Measurements from ENCODE around the gene MASP1.

MASP1 gene

GRCh38 chr3:187265461-187265955, 26.0 kb downstream of the MASP1 start:
- no peak overlapping the region for H3K9ac ChIP-seq (ENCODE audit: low read length)
- H3K4me3 ChIP-seq (ENCODE audit: low read depth, low read length), result no peak overlapping the region
- H3K18ac ChIP-seq (ENCODE audit: low read length), result no peak overlapping the region
- no CpG with 5 or more reads among the region's 2 CpGs for WGBS (ENCODE audit: extremely low coverage, insufficient coverage, insufficient read length)
- H2BK12ac ChIP-seq (ENCODE audit: low read length), result no peak overlapping the region
- no peak overlapping the region for H4K12ac ChIP-seq (ENCODE audit: low read depth, low read length)
- no peaks in the 10 kb centered on the region for H3K79me1 ChIP-seq (ENCODE audit: low read length)
- no peak overlapping the region for H2AFZ ChIP-seq (ENCODE audit: insufficient read depth, low read length, poor library complexity)
- H3K36me3 ChIP-seq (ENCODE audit: control insufficient read depth in 1 of 2, insufficient read depth in 2 of 2, low read length in 2 of 2), result no peaks in the 10 kb centered on the region
- H4K91ac ChIP-seq (ENCODE audit: low read depth, low read length), result no peak overlapping the region
- H2BK120ac ChIP-seq (ENCODE audit: insufficient read depth, low read length, poor library complexity), result no peak overlapping the region
- H2BK5ac ChIP-seq (ENCODE audit: low read depth, low read length, poor library complexity), result no peak overlapping the region
- peak; percentile 82 to 84 for DNase-seq
- H3K4ac ChIP-seq (ENCODE audit: low read depth, low read length), result no peak overlapping the region
- H2AK5ac ChIP-seq (ENCODE audit: low read length), result no peak overlapping the region
- no peaks in the 10 kb centered on the region for H3K9me3 ChIP-seq (ENCODE audit: insufficient read depth, low read depth, low read length)
- H3K27ac ChIP-seq (ENCODE audit: low read depth, low read length), result no peak overlapping the region
- H3K27me3 ChIP-seq (ENCODE audit: insufficient read depth, low read length), result no peaks in the 10 kb centered on the region
- H3K79me2 ChIP-seq (ENCODE audit: control insufficient read depth, insufficient read depth, low read length, poor library complexity), result no peaks in the 10 kb centered on the region
- H3K14ac ChIP-seq (ENCODE audit: low read length), result no peak overlapping the region
- peaks cover 0 to 7% of the 10 kb centered on the region in 2 experiments for H3K4me1 ChIP-seq (ENCODE audit: control insufficient read depth in 1 of 2, insufficient read depth in 2 of 2, low read length in 2 of 2)
- H3K23ac ChIP-seq (ENCODE audit: low read length), result no peak overlapping the region
- H4K8ac ChIP-seq (ENCODE audit: low read depth, low read length), result no peak overlapping the region
- H3K4me2 ChIP-seq (ENCODE audit: low read length), result peak overlapping the region; percentile 27

DNA sequence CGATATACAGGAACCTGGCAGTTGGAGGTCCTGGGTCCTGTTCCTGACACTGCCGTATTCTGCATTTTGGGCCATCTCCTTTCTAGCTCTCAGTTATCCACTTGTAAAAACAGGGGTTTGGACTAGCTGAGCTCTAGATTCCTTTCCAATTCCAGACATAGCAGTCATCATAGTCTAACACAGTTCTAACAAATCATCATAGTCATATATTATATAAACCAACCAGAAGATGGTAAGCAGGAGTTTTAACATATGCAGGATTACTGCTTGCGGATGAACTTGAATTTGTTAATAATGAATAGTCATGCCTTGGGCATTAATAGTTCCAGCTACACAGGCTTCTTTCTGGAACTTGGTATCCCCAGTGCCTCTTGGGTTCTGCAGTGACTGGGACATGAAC, 26.6 kb downstream of the MASP1 start:
- H3K14ac ChIP-seq (ENCODE audit: low read length), result no peak overlapping the region
- H3K79me2 ChIP-seq (ENCODE audit: control insufficient read depth, insufficient read depth, low read length, poor library complexity), result no peaks in the 10 kb centered on the region
- no peak overlapping the region for H4K12ac ChIP-seq (ENCODE audit: low read depth, low read length)
- no peak overlapping the region for H3K4ac ChIP-seq (ENCODE audit: low read depth, low read length)
- H3K4me1 ChIP-seq (ENCODE audit: control insufficient read depth in 1 of 2, insufficient read depth in 2 of 2, low read length in 2 of 2), result peaks cover 0 to 7% of the 10 kb centered on the region in 2 experiments
- no peak overlapping the region for H3K27ac ChIP-seq (ENCODE audit: low read depth, low read length)
- H4K8ac ChIP-seq (ENCODE audit: low read depth, low read length), result no peak overlapping the region
- no peak overlapping the region for H2AFZ ChIP-seq (ENCODE audit: insufficient read depth, low read length, poor library complexity)
- H4K91ac ChIP-seq (ENCODE audit: low read depth, low read length), result no peak overlapping the region
- H2AK5ac ChIP-seq (ENCODE audit: low read length), result no peak overlapping the region
- no peak overlapping the region for H2BK5ac ChIP-seq (ENCODE audit: low read depth, low read length, poor library complexity)
- WGBS (ENCODE audit: extremely low coverage, insufficient coverage, insufficient read length), result no CpG with 5 or more reads among the region's 3 CpGs
- no peak overlapping the region for H3K9ac ChIP-seq (ENCODE audit: low read length)
- no peak overlapping the region for H2BK12ac ChIP-seq (ENCODE audit: low read length)
- no peak overlapping the region for H3K4me3 ChIP-seq (ENCODE audit: low read depth, low read length)
- no peak overlapping the region for H3K18ac ChIP-seq (ENCODE audit: low read length)
- H3K27me3 ChIP-seq (ENCODE audit: insufficient read depth, low read length), result no peaks in the 10 kb centered on the region
- H3K36me3 ChIP-seq (ENCODE audit: control insufficient read depth in 1 of 2, insufficient read depth in 2 of 2, low read length in 2 of 2), result no peaks in the 10 kb centered on the region
- no peak overlapping the region for H2BK120ac ChIP-seq (ENCODE audit: insufficient read depth, low read length, poor library complexity)
- H3K4me2 ChIP-seq (ENCODE audit: low read length), result no peak overlapping the region
- H3K23ac ChIP-seq (ENCODE audit: low read length), result no peak overlapping the region
- peak in 1 of 2 donors; percentile 26 for DNase-seq
- no peaks in the 10 kb centered on the region for H3K9me3 ChIP-seq (ENCODE audit: insufficient read depth, low read depth, low read length)
- H3K79me1 ChIP-seq (ENCODE audit: low read length), result no peaks in the 10 kb centered on the region

DNA sequence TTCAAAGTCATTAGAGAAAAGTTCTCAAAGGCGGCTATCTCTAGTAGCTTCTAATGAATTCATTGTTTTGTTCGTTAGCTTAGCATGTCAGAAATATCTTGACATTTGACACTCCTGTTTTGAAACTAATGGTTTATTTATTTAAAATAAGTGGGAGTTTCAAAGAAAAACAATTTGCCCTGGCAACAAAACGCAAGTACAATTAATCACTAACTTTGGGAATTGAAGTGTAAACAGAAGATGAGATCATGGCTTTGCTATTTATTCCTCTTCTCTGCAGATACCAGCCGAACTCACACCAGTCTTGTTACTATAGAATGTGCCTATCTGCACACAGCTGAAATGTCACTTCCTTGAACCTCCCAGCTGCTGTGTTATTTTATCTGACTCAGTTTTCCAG, 27.5 kb downstream of the MASP1 start:
- Histone ChIP-seq H4K91ac (ENCODE audit: low read depth, low read length) (no peak overlapping the region), H3K4me3 (ENCODE audit: low read depth, low read length) (no peak overlapping the region), H2BK12ac (ENCODE audit: low read length) (no peak overlapping the region), H4K8ac (ENCODE audit: low read depth, low read length) (no peak overlapping the region), H3K36me3 (ENCODE audit: control insufficient read depth in 1 of 2, insufficient read depth in 2 of 2, low read length in 2 of 2) (no peaks in the 10 kb centered on the region), H3K9ac (ENCODE audit: low read length) (no peak overlapping the region), H3K79me2 (ENCODE audit: control insufficient read depth, insufficient read depth, low read length, poor library complexity) (no peaks in the 10 kb centered on the region), H3K4me2 (ENCODE audit: low read length) (no peak overlapping the region), H3K14ac (ENCODE audit: low read length) (no peak overlapping the region), H3K9me3 (ENCODE audit: insufficient read depth, low read depth, low read length) (no peaks in the 10 kb centered on the region), H2AK5ac (ENCODE audit: low read length) (no peak overlapping the region), H3K79me1 (ENCODE audit: low read length) (no peaks in the 10 kb centered on the region), H2BK120ac (ENCODE audit: insufficient read depth, low read length, poor library complexity) (no peak overlapping the region), H3K18ac (ENCODE audit: low read length) (no peak overlapping the region), H2AFZ (ENCODE audit: insufficient read depth, low read length, poor library complexity) (no peak overlapping the region), H2BK5ac (ENCODE audit: low read depth, low read length, poor library complexity) (no peak overlapping the region), H4K12ac (ENCODE audit: low read depth, low read length) (no peak overlapping the region), H3K4ac (ENCODE audit: low read depth, low read length) (no peak overlapping the region), H3K27ac (ENCODE audit: low read depth, low read length) (no peak overlapping the region), H3K4me1 (ENCODE audit: control insufficient read depth in 1 of 2, insufficient read depth in 2 of 2, low read length in 2 of 2) (peaks cover 0 to 7% of the 10 kb centered on the region in 2 experiments), H3K23ac (ENCODE audit: low read length) (no peak overlapping the region), H3K27me3 (ENCODE audit: insufficient read depth, low read length) (no peaks in the 10 kb centered on the region)
- peak in 1 of 2 donors; percentile 56 for DNase-seq
- no CpG with 5 or more reads among the region's 4 CpGs for WGBS (ENCODE audit: extremely low coverage, insufficient coverage, insufficient read length)

DNA sequence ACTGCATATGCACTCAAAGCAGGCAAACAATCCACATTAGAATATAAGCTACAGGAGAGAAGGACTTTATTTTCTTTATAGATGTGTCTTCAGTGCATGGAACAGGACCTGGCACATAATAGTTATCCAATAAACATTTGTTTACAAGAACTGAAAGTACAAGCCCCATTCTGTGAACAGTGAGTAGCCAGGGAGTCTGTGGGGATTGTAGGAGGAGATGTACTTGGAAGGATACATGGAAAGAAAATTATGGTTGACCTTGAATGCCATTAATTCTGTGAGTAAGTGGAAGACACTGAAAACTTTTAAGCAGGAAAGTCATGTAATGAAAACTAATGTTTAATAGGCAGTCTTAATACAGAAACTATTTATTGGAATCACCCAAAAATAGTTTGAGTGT, 28.3 kb downstream of the MASP1 start:
- DNase-seq, result no peak

More for the DNA sequence above, 28.3 kb downstream of the MASP1 start:
- Histone ChIP-seq H3K9ac (ENCODE audit: low read length) (no peak overlapping the region), H3K4me1 (ENCODE audit: control insufficient read depth in 1 of 2, insufficient read depth in 2 of 2, low read length in 2 of 2) (peaks cover 0 to 7% of the 10 kb centered on the region in 2 experiments), H3K14ac (ENCODE audit: low read length) (no peak overlapping the region), H4K8ac (ENCODE audit: low read depth, low read length) (no peak overlapping the region), H3K79me2 (ENCODE audit: control insufficient read depth, insufficient read depth, low read length, poor library complexity) (no peaks in the 10 kb centered on the region), H2BK5ac (ENCODE audit: low read depth, low read length, poor library complexity) (no peak overlapping the region), H3K23ac (ENCODE audit: low read length) (no peak overlapping the region), H3K79me1 (ENCODE audit: low read length) (no peaks in the 10 kb centered on the region), H3K4me3 (ENCODE audit: low read depth, low read length) (no peak overlapping the region), H3K36me3 (ENCODE audit: control insufficient read depth in 1 of 2, insufficient read depth in 2 of 2, low read length in 2 of 2) (no peaks in the 10 kb centered on the region), H2AK5ac (ENCODE audit: low read length) (no peak overlapping the region), H3K27ac (ENCODE audit: low read depth, low read length) (no peak overlapping the region), H4K12ac (ENCODE audit: low read depth, low read length) (no peak overlapping the region), H3K27me3 (ENCODE audit: insufficient read depth, low read length) (no peaks in the 10 kb centered on the region), H2BK120ac (ENCODE audit: insufficient read depth, low read length, poor library complexity) (no peak overlapping the region), H3K18ac (ENCODE audit: low read length) (no peak overlapping the region), H2AFZ (ENCODE audit: insufficient read depth, low read length, poor library complexity) (no peak overlapping the region), H2BK12ac (ENCODE audit: low read length) (no peak overlapping the region), H3K4ac (ENCODE audit: low read depth, low read length) (no peak overlapping the region), H3K9me3 (ENCODE audit: insufficient read depth, low read depth, low read length) (no peaks in the 10 kb centered on the region), H4K91ac (ENCODE audit: low read depth, low read length) (no peak overlapping the region), H3K4me2 (ENCODE audit: low read length) (no peak overlapping the region)
